A673 (cell line): Measurements from ENCODE around the gene PRSS56. TPM values are rescaled to one million over a fixed set of nuclear protein-coding genes. Genes with fewer than 3 reads are reported as not detected.

ENCODE experiments used
- BruUV-seq: library from RNA; stranded (reverse); fragments of 400-500 nt; replicated peaks from 2 replicates; lab custom pipeline; 2021; lab: Mats Ljungman, UMichigan
- CTCF ChIA-PET: fragments of 300-600 bp; sonication (Branson Sonifier 250); formaldehyde crosslinking; loops from one replicate; lab custom pipeline; 2022; ENCODE audit warnings: antibody characterized with exemption; lab: Charles Lee
- POLR2A ChIA-PET: fragments of 300-600 bp; sonication (Branson Sonifier 250); formaldehyde crosslinking; loops from one replicate; lab custom pipeline; 2022; ENCODE audit warnings: antibody characterized with exemption; ENCODE audit not compliant: low non-redundant PET; lab: Charles Lee
- DNase-seq: peaks from one replicate; pipeline ENCODE4 v3.0.0-alpha.2; 2015; ENCODE audit warnings: low spot score
- H3K27ac ChIP-seq: fragments of 200-600 bp; sonication (generic); 2 replicates; pipeline ENCODE4 v1.5.1; 2016; ENCODE audit warnings: mixed run types, low read depth, mild to moderate bottlenecking, mixed read lengths, antibody characterized with exemption, low read length; ENCODE audit not compliant: poor library complexity, severe bottlenecking
- H3K27me3 ChIP-seq: fragments of 200-600 bp; sonication (generic); replicated peaks from 2 replicates; pipeline ENCODE4 v1.6.1; 2017; ENCODE audit warnings: mixed run types, low read depth, mild to moderate bottlenecking, mixed read lengths, antibody characterized with exemption, low read length; ENCODE audit not compliant: insufficient read depth, poor library complexity
- H3K36me3 ChIP-seq: fragments of 200-600 bp; sonication (generic); 2 replicates; pipeline ENCODE4 v1.6.1; 2016; ENCODE audit warnings: mixed run types, mild to moderate bottlenecking, mixed read lengths, antibody characterized with exemption, low read length; ENCODE audit not compliant: insufficient read depth, poor library complexity, severe bottlenecking
- H3K4me1 ChIP-seq: fragments of 200-600 bp; sonication (generic); 2 replicates; pipeline ENCODE4 v1.6.1; 2017; ENCODE audit warnings: mixed run types, mild to moderate bottlenecking, mixed read lengths, antibody characterized with exemption, low read length; ENCODE audit not compliant: insufficient read depth, poor library complexity, severe bottlenecking
- H3K4me3 ChIP-seq: fragments of 200-600 bp; sonication (generic); 2 replicates; pipeline ENCODE4 v1.5.1; 2016; ENCODE audit warnings: low read depth, mixed run types, mild to moderate bottlenecking, mixed read lengths, low read length; ENCODE audit not compliant: poor library complexity, severe bottlenecking
- H3K9me3 ChIP-seq: fragments of 200-600 bp; sonication (generic); 2 replicates; pipeline ENCODE4 v1.6.1; 2016; ENCODE audit warnings: mixed run types, low read depth, mild to moderate bottlenecking, mixed read lengths, antibody characterized with exemption, low read length; ENCODE audit not compliant: poor library complexity, severe bottlenecking
- CTCF ChIP-seq: fragments of 300-800, 200-600 bp; sonication (generic); conservative IDR thresholded peaks from 2 replicates; pipeline ENCODE4 v1.5.1; 2017; ENCODE audit warnings: low read depth, mild to moderate bottlenecking, antibody characterized with exemption, low read length, moderate library complexity, mixed read lengths
- EZH2 ChIP-seq: fragments of 200-600 bp; sonication (generic); IDR thresholded peaks from 2 replicates; pipeline ENCODE4 v1.6.1; 2017; ENCODE audit warnings: borderline replicate concordance, low read depth, mild to moderate bottlenecking, mixed read lengths, antibody characterized with exemption, low read length; ENCODE audit not compliant: poor library complexity, severe bottlenecking
- intact Hi-C: fragments of 100-400 bp; cut with micrococcal nuclease; formaldehyde crosslinking; loops from one replicate; pipeline ENCODE4 v1.10.0; 2022; ENCODE audit not compliant: unreplicated experiment
- total RNA-seq: library from RNA; stranded (reverse); gene quantifications from 2 replicates; pipeline ENCODE4 v1.2.3, GENCODE V29; 2021

Gene PRSS56
- total RNA-seq, 1 experiment from 2014 or later: not detected

- DNase-seq: no peak
- no TSS peak for BruUV-seq
- ChIA-PET CTCF (no interaction called here), POLR2A (no interaction called here)
- H3K27ac ChIP-seq: no peak overlapping the region
- intact Hi-C loops: no loop called here
- no peak overlapping the region for H3K4me3 ChIP-seq
- TF ChIP-seq EZH2 (no peak), CTCF (no peak)
- H3K4me1 ChIP-seq: peaks cover 8% of the 10 kb centered on the region
- peaks cover 16% of the 10 kb centered on the region for H3K27me3 ChIP-seq
- H3K36me3 ChIP-seq: no peaks in the 10 kb centered on the region
- no peaks in the 10 kb centered on the region for H3K9me3 ChIP-seq
Observed at GRCh38 chr2:232502511-232502910, 17.7 kb upstream of the PRSS56 start.

DNA sequence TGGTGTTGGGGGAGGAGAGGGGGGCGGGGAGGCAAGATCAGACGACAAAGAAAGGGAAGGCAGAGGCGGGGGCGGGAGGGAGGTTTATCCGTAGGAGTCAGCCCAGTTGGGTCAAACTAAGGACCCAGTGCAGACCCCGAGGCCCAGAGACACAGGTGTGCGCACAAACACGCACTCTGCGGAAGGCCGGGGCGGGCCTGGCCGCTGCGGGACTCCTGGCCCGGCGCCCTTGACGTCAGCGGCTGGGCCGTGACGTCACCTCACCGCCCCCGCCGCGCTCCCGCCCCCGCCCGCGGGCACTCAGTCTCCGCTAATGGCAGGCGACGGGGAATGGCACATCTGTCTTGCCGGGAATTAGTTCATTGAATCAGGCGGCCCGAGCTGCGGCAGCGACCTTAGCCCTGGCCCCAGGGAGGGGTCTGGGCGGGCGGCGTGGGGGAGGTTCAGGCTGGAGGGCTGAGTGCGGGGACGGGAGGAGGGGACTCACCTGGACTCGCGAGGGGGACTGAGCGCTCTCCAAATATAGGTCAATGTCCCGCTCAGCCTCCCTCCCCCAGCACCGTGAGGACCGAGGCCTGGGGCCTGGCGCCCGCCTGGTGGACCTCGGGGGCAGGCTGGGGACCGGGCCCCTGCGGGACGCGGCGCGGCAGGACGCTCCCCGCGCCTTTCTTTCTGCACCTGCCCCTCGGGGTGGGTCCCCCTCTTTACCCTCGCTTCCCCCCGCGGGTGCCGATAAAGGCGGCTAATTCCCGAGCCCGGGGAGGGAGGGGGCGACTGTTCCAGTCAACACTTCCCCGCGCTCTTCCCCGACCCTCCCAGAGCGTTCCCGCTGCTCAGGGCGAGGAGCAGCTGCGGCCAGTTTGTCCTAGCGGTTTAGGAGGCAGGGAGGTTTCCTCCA lies 17.0 kb upstream of the PRSS56 start:
- peak; percentile 37 for DNase-seq
- Histone ChIP-seq H3K27ac (no peak overlapping the region), H3K27me3 (peaks cover 16% of the 10 kb centered on the region), H3K9me3 (no peaks in the 10 kb centered on the region), H3K4me1 (peaks cover 8% of the 10 kb centered on the region), H3K36me3 (no peaks in the 10 kb centered on the region), H3K4me3 (peak overlapping the region; percentile 48)
- BruUV-seq: no TSS peak
- no peak for TF ChIP-seq EZH2
- ChIA-PET POLR2A (no interaction called here), CTCF (no interaction called here)
- intact Hi-C loops: no loop called here

DNA sequence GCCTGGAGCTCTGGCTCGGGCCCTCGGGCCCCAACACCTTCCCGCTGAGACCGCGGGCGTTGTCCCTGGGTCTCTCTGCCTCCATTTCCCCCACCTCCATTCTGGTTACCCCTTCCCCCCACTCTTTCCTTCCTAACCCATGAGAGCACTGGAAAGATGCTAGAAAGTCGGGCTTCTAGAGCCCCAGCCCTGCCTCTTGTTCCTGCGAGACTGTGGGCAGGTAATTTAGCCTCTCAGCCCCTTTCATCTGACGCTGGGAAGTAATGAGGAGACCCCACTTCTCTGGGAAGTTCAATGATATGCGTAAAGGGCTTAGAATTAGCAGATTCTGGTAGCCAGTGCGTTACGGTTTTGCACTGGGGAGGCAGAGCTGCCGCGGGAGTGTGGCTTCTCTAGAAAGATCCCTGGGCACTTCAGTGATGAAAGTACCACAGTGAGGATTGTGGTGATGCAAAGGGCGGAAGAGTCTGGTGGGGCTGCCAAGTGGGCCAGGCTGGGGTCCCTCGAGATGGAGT lies 16.3 kb upstream of the PRSS56 start:
- Histone ChIP-seq H3K36me3 (no peaks in the 10 kb centered on the region), H3K27me3 (peaks cover 16% of the 10 kb centered on the region), H3K4me1 (peaks cover 8% of the 10 kb centered on the region), H3K4me3 (peak overlapping the region; percentile 48), H3K9me3 (no peaks in the 10 kb centered on the region), H3K27ac (no peak overlapping the region)
- DNase-seq: no peak
- TF ChIP-seq CTCF (no peak), EZH2 (no peak)
- BruUV-seq: no TSS peak
- ChIA-PET CTCF (no interaction called here), POLR2A (no interaction called here)
- intact Hi-C loops: no loop called here
